Endothelial cell of umbilical vein (primary cell): ENCODE measurements around the gene SVIP. TPM values are rescaled to one million over a fixed set of nuclear protein-coding genes. Genes with fewer than 3 reads are reported as not detected.

Experiments
- BruUV-seq: library from RNA; stranded (reverse); fragments of 400-500 nt; replicated peaks from 2 replicates; lab custom pipeline; 2021; lab: Mats Ljungman, UMichigan
- CTCF ChIA-PET: fragments of 300-600, 350-600 bp; sonication (Branson Sonifier 250); formaldehyde crosslinking; loops from one replicate; lab custom pipeline; 2021; ENCODE audit warnings: antibody characterized with exemption, inconsistent platforms; lab: Charles Lee
- POLR2A ChIA-PET: fragments of 300-600, 350-600 bp; sonication (Branson Sonifier 250); formaldehyde crosslinking; loops from one replicate; lab custom pipeline; 2021; ENCODE audit warnings: antibody characterized with exemption, inconsistent platforms; lab: Charles Lee
- DNase-seq: peaks from one replicate; pipeline ENCODE4 v3.0.0-alpha.2; 2011; ENCODE audit warnings: low read depth, low spot score
- FAIRE-seq: peaks from 2 replicates; lab custom pipeline; 2011; peaks lifted over from hg19 to GRCh38; lab: Jason Lieb, UNC
- H2AFZ ChIP-seq: 2 replicates; pipeline ENCODE4 v1.6.0; 2012; ENCODE audit warnings: low read depth, low read length, control low read depth, inconsistent platforms
- H3K27ac ChIP-seq: 2 replicates; pipeline ENCODE4 v1.5.1; 2011; ENCODE audit warnings: low read depth, mild to moderate bottlenecking, control low read depth, low read length, moderate library complexity; ENCODE audit not compliant: insufficient read depth
- H3K27me3 ChIP-seq, 2 experiments: 2 replicates each; pipeline versions ENCODE4 v1.6.0 to v1.6.1; 2011; ENCODE audit warnings: low read length in 2 of 2, mixed read lengths in 1 of 2; ENCODE audit not compliant: control insufficient read depth in 2 of 2, insufficient read depth in 2 of 2
- H3K36me3 ChIP-seq, 2 experiments: 2 replicates in 1 of 2; 3 replicates in 1 of 2; pipeline ENCODE4 v1.5.1; 2011; ENCODE audit warnings: low read length in 2 of 2, mild to moderate bottlenecking in 1 of 2, moderate library complexity in 1 of 2; ENCODE audit not compliant: control insufficient read depth in 2 of 2, insufficient read depth in 2 of 2; ENCODE audit errors: extremely low read depth in 1 of 2
- H3K4me1 ChIP-seq: 3 replicates; pipeline ENCODE4 v1.5.1; 2011; ENCODE audit warnings: mild to moderate bottlenecking, low read length; ENCODE audit not compliant: control insufficient read depth, insufficient read depth; ENCODE audit errors: extremely low read depth
- H3K4me2 ChIP-seq: 2 replicates; pipeline ENCODE4 v1.6.1; 2011; ENCODE audit warnings: low read length, control low read depth, mixed read lengths; ENCODE audit not compliant: insufficient read depth
- H3K4me3 ChIP-seq, 3 experiments: fragments of 200-600 bp in 1 of 3; sonication (generic), shearing (Covaris generic) in 1 of 3; replicated peaks in 1 of 3; 2 replicates each; pipeline ENCODE4 v1.5.1; 2011 to 2016; ENCODE audit warnings: control low read depth in 3 of 3, low read length in 3 of 3, mild to moderate bottlenecking in 2 of 3, inconsistent platforms in 1 of 3, low read depth in 1 of 3, moderate library complexity in 1 of 3; ENCODE audit not compliant: insufficient read depth in 1 of 3
- H3K79me2 ChIP-seq: 2 replicates; pipeline ENCODE4 v1.6.0; 2012; ENCODE audit warnings: low read length, inconsistent platforms; ENCODE audit not compliant: control insufficient read depth, insufficient read depth
- H3K9ac ChIP-seq: replicated peaks from 2 replicates; pipeline ENCODE3; 2011; ENCODE audit warnings: low read length, control low read depth; ENCODE audit not compliant: insufficient read depth; ENCODE audit errors: extremely low read depth
- H3K9me1 ChIP-seq: replicated peaks from 3 replicates; pipeline ENCODE4 v1.6.0; 2011; ENCODE audit warnings: mild to moderate bottlenecking, low read length; ENCODE audit not compliant: control insufficient read depth, insufficient read depth; ENCODE audit errors: extremely low read depth
- H3K9me3 ChIP-seq: replicated peaks from 2 replicates; pipeline ENCODE4 v1.5.1; 2012; ENCODE audit warnings: low read length, inconsistent platforms; ENCODE audit not compliant: control insufficient read depth, insufficient read depth
- H4K20me1 ChIP-seq: replicated peaks from 2 replicates; pipeline ENCODE3; 2011; ENCODE audit warnings: mild to moderate bottlenecking, low read length; ENCODE audit not compliant: control insufficient read depth, insufficient read depth; ENCODE audit errors: extremely low read depth
- CTCF ChIP-seq, 2 donors: IDR thresholded peaks; 1 replicate in 1 of 2; 2 replicates in 1 of 2; pipeline ENCODE4 v1.5.1; 2011; ENCODE audit warnings: low read length in 2 of 2, mild to moderate bottlenecking in 2 of 2, moderate library complexity in 2 of 2, control low read depth in 1 of 2, inconsistent platforms in 1 of 2, low read depth in 1 of 2; ENCODE audit not compliant: insufficient read depth in 1 of 2; ENCODE audit errors: extremely low read depth in 1 of 2
- EZH2 ChIP-seq: IDR thresholded peaks from 2 replicates; pipeline ENCODE4 v1.6.1; 2012; ENCODE audit warnings: borderline replicate concordance, low read depth, mild to moderate bottlenecking, moderate library complexity, low read length, inconsistent platforms; ENCODE audit not compliant: severe bottlenecking
- FOS ChIP-seq: IDR thresholded peaks from 2 replicates; pipeline ENCODE4 v1.6.1; 2011; ENCODE audit warnings: mild to moderate bottlenecking, low read length, moderate library complexity, borderline replicate concordance; ENCODE audit not compliant: insufficient read depth
- GATA2 ChIP-seq: IDR thresholded peaks from 2 replicates; pipeline ENCODE4 v1.7.0; 2011; ENCODE audit warnings: low read depth, mild to moderate bottlenecking, moderate library complexity, mixed read lengths, low read length; ENCODE audit not compliant: insufficient read length, insufficient read depth
- JUN ChIP-seq: IDR thresholded peaks from 2 replicates; pipeline ENCODE4 v1.6.1; 2011; ENCODE audit warnings: borderline replicate concordance, low read depth; ENCODE audit not compliant: insufficient read length, insufficient read depth
- MAX ChIP-seq: IDR thresholded peaks from 2 replicates; pipeline ENCODE4 v1.6.1; 2011; ENCODE audit not compliant: insufficient read depth, insufficient read length
- MYC ChIP-seq: IDR thresholded peaks from one replicate; pipeline ENCODE4 v1.6.1; 2011; ENCODE audit warnings: mild to moderate bottlenecking, low read depth, low read length
- POLR2A ChIP-seq: IDR thresholded peaks from 2 replicates; pipeline ENCODE4 v1.6.1; 2012; ENCODE audit warnings: low read depth, mild to moderate bottlenecking, control low read depth, low read length
- POLR2AphosphoS5 ChIP-seq: IDR thresholded peaks from 2 replicates; pipeline ENCODE4 v1.6.1; 2012; ENCODE audit warnings: low read depth, mild to moderate bottlenecking, control low read depth, low read length, moderate library complexity; ENCODE audit not compliant: insufficient read depth
- dilution Hi-C: fragments of 300-500 bp; cut with MboI; formaldehyde crosslinking; loops from one replicate; pipeline ENCODE4 v1.15.0; 2019; ENCODE audit warnings: low sequenced_read_pairs; ENCODE audit not compliant: extremely low pct_ligation_motif_present
- intact Hi-C: fragments of 100-400 bp; cut with micrococcal nuclease; formaldehyde crosslinking; loops from one replicate; pipeline ENCODE4 v1.10.0; 2022
- polyA plus RNA-seq, 4 experiments: library from polyadenylated mRNA; depleted of rRNA in 3 of 4; stranded (reverse) in 3 of 4; unstranded in 1 of 4; fragments of >200 nt; gene quantifications; 2 replicates each; pipeline versions ENCODE4 v1.2.1 to v1.2.3, GENCODE V29; 2011 to 2012; ENCODE audit warnings: missing spikeins in 1 of 4
- total RNA-seq: library from RNA; stranded (reverse); gene quantifications from 2 replicates; pipeline ENCODE4 v1.2.3, GENCODE V29; 2021

Gene SVIP
- total and polyA plus RNA-seq, 2 donors (not counting 3 experiments of a cell fraction or from before 2014, with no cell fraction given), result 4.6 to 69.5 TPM

GRCh38 chr11:22775248-22775647, 54.4 kb downstream of the SVIP start:
- dilution Hi-C loops (no loop called here), intact Hi-C loops (no loop called here)
- H3K27me3 ChIP-seq, result peaks cover 0 to 13% of the 10 kb centered on the region in 2 experiments
- no peak overlapping the region for H3K27ac ChIP-seq
- H3K9ac ChIP-seq, result no peak overlapping the region
- FAIRE-seq (no peak), DNase-seq (no peak)
- no peaks in the 10 kb centered on the region for H3K9me1 ChIP-seq
- no peaks in the 10 kb centered on the region for H4K20me1 ChIP-seq
- no peak overlapping the region for H2AFZ ChIP-seq
- no peak overlapping the region for H3K4me3 ChIP-seq
- ChIA-PET POLR2A (no interaction called here), CTCF (interaction anchor here (0.8 to 1.6 kb wide), 2 partner anchors 13 to 531 kb away, joined by 6 read pairs; no protein-coding TSS in a partner anchor)
- H3K4me1 ChIP-seq, result no peaks in the 10 kb centered on the region
- H3K79me2 ChIP-seq, result no peaks in the 10 kb centered on the region
- H3K4me2 ChIP-seq, result no peak overlapping the region
- no peaks in the 10 kb centered on the region for H3K9me3 ChIP-seq
- H3K36me3 ChIP-seq, result no peaks in the 10 kb centered on the region
- BruUV-seq, result no TSS peak
- TF ChIP-seq MYC (no peak), EZH2 (no peak), CTCF (IDR thresholded peaks at IDR 0.05; ENCODE audit: extremely low read depth in 1 of 2, insufficient read depth in 1 of 2, low read depth in 1 of 2, low read length in 2 of 2) (no peak), GATA2 (no peak), MAX (no peak), POLR2A (no peak), FOS (no peak), POLR2AphosphoS5 (no peak), JUN (no peak)
